Mesothelial cell of epicardium (in vitro differentiated cells): ENCODE results near the gene TGFBR1. TPM values are rescaled to one million over a fixed set of nuclear protein-coding genes. Genes with fewer than 3 reads are reported as not detected.
A peak's percentile ranks its signal among the peaks of the same experiment; 100 is the strongest.

Experiments used
- DNase-seq, 2 experiments: peaks; one replicate each; pipeline ENCODE4 v3.0.0; 2021; ENCODE audit warnings: low spot score in 2 of 2; ENCODE audit not compliant: unreplicated experiment in 2 of 2
- H3K27ac Mint-ChIP-seq: 2 replicates; pipeline ENCODE4 v1.8.0; 2021; ENCODE audit warnings: mixed read lengths
- H3K27me3 Mint-ChIP-seq: 2 replicates; pipeline ENCODE4 v1.8.0; 2021; ENCODE audit warnings: low read depth, mixed read lengths
- H3K36me3 Mint-ChIP-seq: 2 replicates; pipeline ENCODE4 v1.8.0; 2021; ENCODE audit warnings: mixed read lengths
- H3K4me1 Mint-ChIP-seq: 2 replicates; pipeline ENCODE4 v1.8.0; 2021; ENCODE audit warnings: mixed read lengths
- H3K4me3 Mint-ChIP-seq: 2 replicates; pipeline ENCODE4 v1.8.0; 2021; ENCODE audit warnings: mild to moderate bottlenecking, moderate library complexity, mixed read lengths
- H3K9me3 Mint-ChIP-seq: 2 replicates; pipeline ENCODE4 v1.8.0; 2021; ENCODE audit warnings: mixed read lengths
- total RNA-seq: library from RNA; stranded (reverse); gene quantifications from 3 replicates; pipeline ENCODE4 v1.2.1, GENCODE V29; 2021
- TF ChIP-seq, protein P1 (sequence below): fragments of 200-600 bp; sonication (generic); IDR thresholded peaks from one replicate; pipeline ENCODE4 v1.5.0; 2021; ENCODE audit warnings: antibody characterized with exemption; ENCODE audit not compliant: unreplicated experiment

Gene TGFBR1
- total RNA-seq, 1 donor from 2014 or later = 77.5 TPM

DNA sequence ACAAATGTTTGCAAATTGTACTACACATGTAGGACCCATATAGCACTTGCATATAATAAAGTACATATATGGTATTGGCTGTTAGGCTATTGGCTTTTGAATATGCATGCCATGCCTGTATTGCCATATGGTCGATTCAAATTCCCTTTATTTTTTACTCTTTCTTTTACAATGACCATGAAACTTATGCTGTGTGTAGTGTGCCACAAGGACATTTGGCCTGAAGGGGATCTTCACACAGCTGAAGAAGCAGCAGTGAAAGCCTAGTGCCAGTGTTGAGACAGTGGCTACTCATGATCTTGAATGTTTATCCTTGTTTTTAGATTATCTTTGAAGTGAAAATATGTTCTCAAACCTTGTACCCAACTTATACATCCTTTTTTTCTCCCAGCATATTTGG, 20.5 kb downstream of the TGFBR1 start:
- peaks cover 3% of the 10 kb centered on the region for H3K9me3 Mint-ChIP-seq
- no peak overlapping the region for H3K4me3 Mint-ChIP-seq
- no peaks in the 10 kb centered on the region for H3K27me3 Mint-ChIP-seq
- peaks cover 11% of the 10 kb centered on the region for H3K4me1 Mint-ChIP-seq
- no peak for DNase-seq
- H3K27ac Mint-ChIP-seq = no peak overlapping the region
- TF ChIP-seq, protein P1, sequence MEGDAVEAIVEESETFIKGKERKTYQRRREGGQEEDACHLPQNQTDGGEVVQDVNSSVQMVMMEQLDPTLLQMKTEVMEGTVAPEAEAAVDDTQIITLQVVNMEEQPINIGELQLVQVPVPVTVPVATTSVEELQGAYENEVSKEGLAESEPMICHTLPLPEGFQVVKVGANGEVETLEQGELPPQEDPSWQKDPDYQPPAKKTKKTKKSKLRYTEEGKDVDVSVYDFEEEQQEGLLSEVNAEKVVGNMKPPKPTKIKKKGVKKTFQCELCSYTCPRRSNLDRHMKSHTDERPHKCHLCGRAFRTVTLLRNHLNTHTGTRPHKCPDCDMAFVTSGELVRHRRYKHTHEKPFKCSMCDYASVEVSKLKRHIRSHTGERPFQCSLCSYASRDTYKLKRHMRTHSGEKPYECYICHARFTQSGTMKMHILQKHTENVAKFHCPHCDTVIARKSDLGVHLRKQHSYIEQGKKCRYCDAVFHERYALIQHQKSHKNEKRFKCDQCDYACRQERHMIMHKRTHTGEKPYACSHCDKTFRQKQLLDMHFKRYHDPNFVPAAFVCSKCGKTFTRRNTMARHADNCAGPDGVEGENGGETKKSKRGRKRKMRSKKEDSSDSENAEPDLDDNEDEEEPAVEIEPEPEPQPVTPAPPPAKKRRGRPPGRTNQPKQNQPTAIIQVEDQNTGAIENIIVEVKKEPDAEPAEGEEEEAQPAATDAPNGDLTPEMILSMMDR = no peak
- peaks cover 2% of the 10 kb centered on the region for H3K36me3 Mint-ChIP-seq

DNA sequence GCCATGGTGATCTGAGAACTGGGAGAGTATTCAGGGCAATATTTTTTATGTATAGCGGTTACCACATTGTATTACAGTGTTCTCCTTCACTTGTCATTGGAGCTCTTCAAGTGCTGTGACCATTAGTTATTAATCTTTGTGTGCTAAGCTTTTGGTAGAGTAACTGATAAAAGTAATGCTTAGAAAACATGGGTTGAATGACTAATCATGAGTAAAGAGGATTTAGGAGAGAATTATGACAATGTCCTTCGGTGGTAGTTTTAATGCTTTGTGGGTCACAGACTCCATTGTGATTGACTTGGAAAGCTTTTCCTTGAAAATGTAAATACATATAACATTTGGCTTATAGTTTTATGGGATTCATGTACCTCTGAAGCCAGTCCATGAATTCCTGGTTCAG, 21.4 kb downstream of the TGFBR1 start:
- TF ChIP-seq, protein P1 = no peak

DNA sequence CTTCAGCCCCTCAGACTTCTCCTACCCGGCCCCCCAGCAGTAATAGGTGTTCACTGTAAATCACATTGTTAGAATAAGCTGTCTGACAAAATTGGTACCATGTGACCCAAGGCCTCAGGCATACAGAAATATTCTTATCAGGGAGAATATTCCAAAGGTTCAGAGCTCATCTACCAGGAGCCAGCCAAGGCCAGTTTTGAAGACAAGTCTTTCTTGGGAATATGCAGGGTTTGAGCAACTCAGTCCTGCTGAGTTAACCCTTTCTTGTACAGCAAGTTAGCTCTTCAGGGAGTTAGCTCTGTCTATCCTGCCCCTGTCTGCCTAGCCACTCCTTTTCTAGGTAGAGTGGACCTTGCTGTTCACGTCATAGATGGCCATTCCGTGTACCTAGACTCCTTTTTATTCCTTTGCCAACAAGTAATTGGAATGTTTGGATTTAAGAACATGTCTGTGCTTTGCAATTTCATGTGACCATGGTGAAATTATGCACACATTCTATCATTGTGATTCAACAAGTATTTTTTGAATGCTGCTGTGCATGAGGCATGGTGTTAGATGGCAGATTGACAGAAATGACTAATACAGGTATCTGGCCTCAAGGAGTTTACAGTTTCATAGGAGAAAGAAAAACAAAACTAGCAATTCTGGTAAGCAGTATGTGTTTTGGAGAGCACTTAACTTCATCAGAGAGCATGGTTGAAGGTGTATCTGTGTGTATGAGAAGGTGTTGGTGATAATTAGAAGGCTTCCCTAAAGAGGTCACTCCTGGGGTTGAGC, 22.6 kb downstream of the TGFBR1 start:
- TF ChIP-seq, protein P1 = no peak
- no peak overlapping the region for H3K27ac Mint-ChIP-seq
- peaks cover 8% of the 10 kb centered on the region for H3K36me3 Mint-ChIP-seq
- no peak overlapping the region for H3K4me3 Mint-ChIP-seq
- H3K9me3 Mint-ChIP-seq = peaks cover 3% of the 10 kb centered on the region
- H3K27me3 Mint-ChIP-seq = no peaks in the 10 kb centered on the region
- peaks cover 11% of the 10 kb centered on the region for H3K4me1 Mint-ChIP-seq
- DNase-seq = no peak

More for the DNA sequence above, 21.4 kb downstream of the TGFBR1 start:
- no peak for DNase-seq
- Mint-ChIP-seq H3K27me3 (no peaks in the 10 kb centered on the region), H3K36me3 (peaks cover 4% of the 10 kb centered on the region), H3K4me3 (no peak overlapping the region), H3K27ac (no peak overlapping the region), H3K9me3 (peaks cover 3% of the 10 kb centered on the region), H3K4me1 (peaks cover 11% of the 10 kb centered on the region)

DNA sequence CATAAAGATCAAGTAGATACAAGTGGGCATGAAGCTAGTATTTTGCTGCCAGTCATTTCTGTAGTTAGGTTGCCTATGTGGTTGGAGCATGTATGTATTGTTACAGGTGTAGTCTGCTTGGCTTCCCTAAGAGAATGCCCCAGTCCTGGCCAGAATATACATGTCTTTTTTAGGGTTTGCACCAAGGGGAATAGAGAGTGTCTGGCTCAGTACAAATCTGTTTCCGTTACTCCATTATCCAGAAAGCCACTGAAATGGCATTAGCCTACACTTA, 23.2 kb downstream of the TGFBR1 start:
- Mint-ChIP-seq H3K9me3 (peaks cover 3% of the 10 kb centered on the region), H3K4me3 (no peak overlapping the region), H3K36me3 (peaks cover 10% of the 10 kb centered on the region), H3K27ac (no peak overlapping the region), H3K4me1 (peaks cover 11% of the 10 kb centered on the region), H3K27me3 (no peaks in the 10 kb centered on the region)
- TF ChIP-seq, protein P1 = no peak
- DNase-seq = no peak

DNA sequence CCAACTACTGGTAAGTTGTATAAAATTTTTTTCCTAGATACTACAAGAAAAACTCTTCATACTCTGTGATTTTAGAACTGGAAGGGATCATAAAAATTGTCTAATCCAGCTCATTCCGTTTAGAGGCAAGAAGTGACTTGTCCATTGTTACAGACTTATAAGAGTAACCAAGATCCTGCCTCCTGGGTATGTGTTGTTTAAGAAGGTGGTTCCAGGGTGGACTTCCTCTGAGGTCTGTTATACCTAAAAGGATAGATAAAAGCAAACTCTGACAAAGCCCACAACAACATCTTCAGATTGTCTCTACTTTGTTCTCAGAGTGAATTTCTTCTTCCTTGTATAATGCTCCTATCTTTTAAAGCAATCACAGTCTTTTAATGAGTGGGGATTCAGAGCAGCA, 24.2 kb downstream of the TGFBR1 start:
- no peak for DNase-seq
- H3K36me3 Mint-ChIP-seq = peaks cover 12% of the 10 kb centered on the region

More for the DNA sequence above, 24.2 kb downstream of the TGFBR1 start:
- TF ChIP-seq, protein P1 = no peak
- H3K4me3 Mint-ChIP-seq = no peak overlapping the region
- peaks cover 3% of the 10 kb centered on the region for H3K9me3 Mint-ChIP-seq
- H3K27ac Mint-ChIP-seq = peak overlapping the region; percentile 7
- no peaks in the 10 kb centered on the region for H3K27me3 Mint-ChIP-seq
- H3K4me1 Mint-ChIP-seq = peaks cover 11% of the 10 kb centered on the region
